Measurements from ENCODE around the gene NRG3.

The NRG3 gene

DNA sequence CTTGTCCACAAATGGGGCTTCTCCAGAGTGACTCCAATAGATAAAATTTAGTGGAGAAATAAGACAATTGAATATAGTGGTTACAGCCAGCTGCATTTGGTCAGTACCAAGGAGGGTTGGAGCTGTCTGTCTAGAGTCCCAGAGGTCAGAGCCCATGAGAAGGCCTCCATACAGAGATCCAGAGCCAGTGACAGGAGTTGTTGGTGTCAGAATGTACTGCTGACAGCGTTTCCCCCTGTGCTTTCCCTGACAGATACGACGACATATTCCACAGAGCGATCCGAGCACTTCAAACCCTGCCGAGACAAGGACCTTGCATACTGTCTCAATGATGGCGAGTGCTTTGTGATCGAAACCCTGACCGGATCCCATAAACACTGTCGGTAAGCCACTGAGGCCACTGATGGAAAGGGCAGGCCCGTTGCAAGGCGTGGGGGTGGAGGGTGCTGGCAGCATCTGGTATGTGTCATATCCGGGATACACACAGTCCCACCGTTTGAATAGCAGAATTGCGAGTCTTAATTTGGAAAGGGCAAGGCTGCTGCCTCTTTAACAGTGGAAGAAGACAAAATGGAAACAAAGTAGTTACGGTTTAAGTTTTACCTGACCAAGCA lies 483.6 kb downstream of the NRG3 start:
- Histone ChIP-seq H3K4me3 (ENCODE audit: low read length) (no peak overlapping the region), H3K4me1 (ENCODE audit: insufficient read depth, low read length) (no peaks in the 10 kb centered on the region), H3K9me3 (ENCODE audit: insufficient read depth, low read depth, low read length) (no peaks in the 10 kb centered on the region), H3K27ac (ENCODE audit: low read length) (no peak overlapping the region), H3K9ac (ENCODE audit: low read depth, low read length) (no peak overlapping the region), H3K36me3 (ENCODE audit: insufficient read depth, low read depth, low read length) (no peaks in the 10 kb centered on the region), H3K27me3 (ENCODE audit: insufficient read depth, low read length) (no peaks in the 10 kb centered on the region)

DNA sequence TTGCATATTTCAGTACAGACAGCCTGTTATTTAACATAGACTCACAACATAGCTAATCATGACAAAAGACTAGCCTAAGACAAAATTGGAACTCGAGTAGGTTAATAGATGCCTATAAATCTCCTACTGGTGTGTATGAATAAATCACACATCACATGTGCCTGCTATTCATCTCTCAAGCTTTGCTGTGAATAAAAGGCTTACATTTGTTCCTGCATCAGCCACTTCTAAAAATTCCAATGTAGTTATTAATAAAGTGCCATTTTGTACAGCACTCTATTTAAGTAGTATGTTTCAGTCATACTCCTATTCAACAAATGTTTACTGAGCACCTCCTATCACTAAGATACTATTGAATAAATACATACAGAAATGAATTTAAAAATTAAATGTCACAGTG lies 486.3 kb downstream of the NRG3 start:
- Histone ChIP-seq H3K4me1 (ENCODE audit: insufficient read depth, low read length) (peaks cover 3% of the 10 kb centered on the region; the same call in 1 of the 2 replicates), H3K36me3 (ENCODE audit: insufficient read depth, low read depth, low read length) (no peaks in the 10 kb centered on the region), H3K9ac (ENCODE audit: low read depth, low read length) (no peak overlapping the region), H3K4me3 (ENCODE audit: low read length) (no peak overlapping the region), H3K27ac (ENCODE audit: low read length) (no peak overlapping the region), H3K27me3 (ENCODE audit: insufficient read depth, low read length) (no peaks in the 10 kb centered on the region), H3K9me3 (ENCODE audit: insufficient read depth, low read depth, low read length) (no peaks in the 10 kb centered on the region)

DNA sequence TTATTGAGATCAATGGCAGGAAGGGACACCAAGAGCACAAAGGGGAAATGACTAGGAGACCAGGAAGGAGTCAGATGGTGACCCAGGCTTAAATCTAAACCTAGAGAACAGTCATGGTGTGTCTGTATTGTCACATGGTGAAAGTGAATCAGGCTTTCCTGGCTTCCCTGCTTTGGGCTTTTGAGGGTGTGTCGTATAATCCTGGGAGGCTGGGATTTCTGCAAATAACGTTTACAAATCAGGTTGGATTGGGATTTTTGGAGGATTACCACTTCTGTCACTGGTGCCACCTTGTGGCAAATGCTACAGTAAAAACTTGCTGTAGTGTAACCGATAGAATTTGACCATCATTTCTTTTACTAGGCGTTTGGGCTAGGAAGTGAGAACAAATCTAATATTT lies 502.6 kb downstream of the NRG3 start:
- no peak overlapping the region for H3K27ac ChIP-seq (ENCODE audit: low read length)
- H3K9me3 ChIP-seq (ENCODE audit: insufficient read depth, low read depth, low read length), result no peaks in the 10 kb centered on the region
- no peaks in the 10 kb centered on the region for H3K27me3 ChIP-seq (ENCODE audit: insufficient read depth, low read length)
- H3K4me3 ChIP-seq (ENCODE audit: low read length), result no peak overlapping the region
- no peak overlapping the region for H3K9ac ChIP-seq (ENCODE audit: low read depth, low read length)
- H3K36me3 ChIP-seq (ENCODE audit: insufficient read depth, low read depth, low read length), result no peaks in the 10 kb centered on the region
- no peaks in the 10 kb centered on the region for H3K4me1 ChIP-seq (ENCODE audit: insufficient read depth, low read length)

DNA sequence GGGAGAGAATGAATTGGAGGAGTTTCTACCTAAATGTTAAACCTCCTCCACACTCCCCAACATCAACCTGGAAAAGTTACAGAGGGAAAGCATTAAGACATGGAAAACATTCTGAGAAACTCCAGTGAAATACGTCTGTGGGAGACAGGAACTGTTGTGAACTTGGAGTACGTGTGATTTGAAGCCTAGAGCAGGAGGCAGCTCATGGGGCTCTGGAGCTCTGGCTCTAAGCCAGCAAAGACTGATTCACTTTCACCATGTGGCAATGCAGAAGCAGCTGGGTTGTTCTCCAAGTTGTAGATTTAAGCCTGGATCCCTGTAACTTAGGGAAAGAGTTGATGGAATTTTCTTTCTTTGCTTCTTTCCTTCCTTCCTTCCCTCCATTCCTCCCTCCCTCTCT lies 503.2 kb downstream of the NRG3 start:
- H3K27ac ChIP-seq (ENCODE audit: low read length), result no peak overlapping the region
- no peaks in the 10 kb centered on the region for H3K4me1 ChIP-seq (ENCODE audit: insufficient read depth, low read length)
- no peak overlapping the region for H3K4me3 ChIP-seq (ENCODE audit: low read length)
- no peaks in the 10 kb centered on the region for H3K9me3 ChIP-seq (ENCODE audit: insufficient read depth, low read depth, low read length)
- no peaks in the 10 kb centered on the region for H3K36me3 ChIP-seq (ENCODE audit: insufficient read depth, low read depth, low read length)
- no peak overlapping the region for H3K9ac ChIP-seq (ENCODE audit: low read depth, low read length)
- H3K27me3 ChIP-seq (ENCODE audit: insufficient read depth, low read length), result no peaks in the 10 kb centered on the region

DNA sequence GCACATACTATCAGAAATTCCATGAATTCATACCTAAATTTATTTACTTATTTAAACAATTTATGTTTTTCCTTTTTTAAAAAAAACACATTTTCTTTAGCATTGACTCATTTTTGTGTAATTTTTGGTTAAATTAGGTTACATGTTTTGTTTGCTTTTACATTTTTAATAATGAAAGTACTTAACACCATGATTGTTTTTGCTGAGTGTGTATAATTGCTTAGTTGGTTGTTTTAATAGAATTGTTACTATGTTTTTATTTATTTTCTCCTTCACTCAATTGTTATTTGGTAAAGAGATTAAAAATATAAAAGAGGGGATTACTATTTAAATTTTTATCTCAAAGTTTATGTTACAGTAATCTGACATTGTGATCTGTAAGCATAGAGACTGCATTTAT lies 508.4 kb downstream of the NRG3 start:
- no peaks in the 10 kb centered on the region for H3K9me3 ChIP-seq (ENCODE audit: insufficient read depth, low read depth, low read length)

DNA sequence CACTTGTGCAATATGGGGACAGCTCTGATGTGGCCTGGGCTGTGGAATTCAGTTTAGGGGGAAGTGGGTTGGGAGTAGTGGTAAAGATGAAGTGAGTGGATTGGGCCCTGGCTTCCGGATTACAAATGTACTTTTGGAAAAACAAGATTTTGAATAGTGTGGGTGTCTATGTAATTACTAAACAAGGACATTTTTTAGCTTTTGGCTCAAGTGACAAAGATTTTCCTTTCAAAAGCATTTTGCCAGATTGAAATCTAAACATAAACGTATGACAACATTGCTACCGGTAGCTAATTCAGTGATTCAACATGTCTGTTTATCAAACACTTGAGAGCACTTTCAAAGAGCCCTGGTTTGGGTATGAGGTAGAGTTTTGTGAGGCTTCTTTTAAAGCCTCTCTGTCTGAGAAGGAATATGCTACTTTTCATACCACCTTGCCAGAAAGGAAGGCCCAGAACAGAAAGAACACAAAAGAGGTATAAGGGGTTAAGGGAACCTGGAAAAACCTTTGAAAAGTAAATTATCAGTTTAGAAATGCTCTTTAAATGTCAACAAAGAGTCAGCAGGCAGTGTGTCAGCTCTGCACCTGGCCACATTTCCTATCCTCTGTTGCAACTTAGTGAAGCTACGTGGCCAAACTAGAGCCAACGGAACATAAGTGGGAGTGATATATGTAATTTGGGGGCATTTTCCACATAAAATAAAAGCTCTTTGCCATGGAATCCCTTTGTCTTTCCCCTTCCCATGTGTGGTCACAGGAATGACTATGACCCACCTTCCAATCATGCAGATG lies 516.1 kb downstream of the NRG3 start:
- H3K36me3 ChIP-seq (ENCODE audit: insufficient read depth, low read depth, low read length), result no peaks in the 10 kb centered on the region
- H3K27me3 ChIP-seq (ENCODE audit: insufficient read depth, low read length), result no peaks in the 10 kb centered on the region
- H3K27ac ChIP-seq (ENCODE audit: low read length), result no peak overlapping the region
- H3K9me3 ChIP-seq (ENCODE audit: insufficient read depth, low read depth, low read length), result no peaks in the 10 kb centered on the region
- H3K4me1 ChIP-seq (ENCODE audit: insufficient read depth, low read length), result peaks cover 7% of the 10 kb centered on the region; the same call in 1 of the 2 replicates
- H3K4me3 ChIP-seq (ENCODE audit: low read length), result no peak overlapping the region
- H3K9ac ChIP-seq (ENCODE audit: low read depth, low read length), result no peak overlapping the region

More for the DNA sequence above, 508.4 kb downstream of the NRG3 start:
- H3K4me1 ChIP-seq (ENCODE audit: insufficient read depth, low read length), result no peaks in the 10 kb centered on the region
- H3K27ac ChIP-seq (ENCODE audit: low read length), result no peak overlapping the region
- no peaks in the 10 kb centered on the region for H3K36me3 ChIP-seq (ENCODE audit: insufficient read depth, low read depth, low read length)
- H3K27me3 ChIP-seq (ENCODE audit: insufficient read depth, low read length), result no peaks in the 10 kb centered on the region
- no peak overlapping the region for H3K4me3 ChIP-seq (ENCODE audit: low read length)
- H3K9ac ChIP-seq (ENCODE audit: low read depth, low read length), result no peak overlapping the region

DNA sequence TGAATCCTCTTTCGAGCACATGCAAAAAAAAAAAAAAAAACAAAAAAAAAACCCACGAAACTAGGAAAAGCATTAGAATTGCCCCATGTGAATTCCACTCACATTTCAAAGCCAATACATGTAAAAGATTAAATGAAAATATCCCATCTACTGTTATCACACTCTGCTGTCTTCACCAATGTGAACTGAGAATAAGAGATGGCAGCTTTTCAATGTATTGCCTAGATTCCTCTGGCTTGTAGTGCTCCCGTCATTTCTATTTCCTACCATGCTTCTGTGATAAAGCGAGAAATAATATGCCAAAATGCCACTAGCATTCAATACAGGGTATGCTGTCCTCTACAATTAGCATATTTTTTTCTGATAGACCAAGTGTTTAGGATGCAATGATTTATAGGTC lies 517.0 kb downstream of the NRG3 start:
- no peak overlapping the region for H3K4me3 ChIP-seq (ENCODE audit: low read length)
- no peak overlapping the region for H3K27ac ChIP-seq (ENCODE audit: low read length)
- H3K4me1 ChIP-seq (ENCODE audit: insufficient read depth, low read length), result peaks cover 10% of the 10 kb centered on the region; the same call in 1 of the 2 replicates
- no peaks in the 10 kb centered on the region for H3K36me3 ChIP-seq (ENCODE audit: insufficient read depth, low read depth, low read length)
- no peaks in the 10 kb centered on the region for H3K27me3 ChIP-seq (ENCODE audit: insufficient read depth, low read length)
- H3K9ac ChIP-seq (ENCODE audit: low read depth, low read length), result no peak overlapping the region
- H3K9me3 ChIP-seq (ENCODE audit: insufficient read depth, low read depth, low read length), result no peaks in the 10 kb centered on the region

DNA sequence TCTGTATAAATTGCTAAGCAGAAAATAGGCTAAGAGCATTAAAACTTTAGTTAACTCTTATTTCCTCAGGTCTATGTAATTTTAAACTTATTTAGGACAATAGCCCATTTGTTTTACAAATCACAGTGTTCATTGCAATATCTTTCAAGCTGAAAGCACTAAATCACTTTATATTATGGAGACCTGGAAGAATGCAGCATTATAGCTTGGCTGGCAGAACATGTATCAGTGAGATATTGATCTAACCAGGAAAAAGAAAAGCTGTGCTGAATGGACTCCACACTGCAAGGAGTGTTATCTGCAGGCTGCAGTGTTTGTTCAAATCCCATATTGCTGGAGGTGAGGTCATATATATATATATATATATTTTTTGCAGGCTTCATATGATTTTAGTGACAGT lies 517.5 kb downstream of the NRG3 start:
- no peaks in the 10 kb centered on the region for H3K9me3 ChIP-seq (ENCODE audit: insufficient read depth, low read depth, low read length)
- no peaks in the 10 kb centered on the region for H3K36me3 ChIP-seq (ENCODE audit: insufficient read depth, low read depth, low read length)
- H3K4me3 ChIP-seq (ENCODE audit: low read length), result no peak overlapping the region
- H3K27me3 ChIP-seq (ENCODE audit: insufficient read depth, low read length), result no peaks in the 10 kb centered on the region
- peaks cover 12% of the 10 kb centered on the region; the same call in 1 of the 2 replicates for H3K4me1 ChIP-seq (ENCODE audit: insufficient read depth, low read length)
- no peak overlapping the region for H3K9ac ChIP-seq (ENCODE audit: low read depth, low read length)
- no peak overlapping the region for H3K27ac ChIP-seq (ENCODE audit: low read length)

DNA sequence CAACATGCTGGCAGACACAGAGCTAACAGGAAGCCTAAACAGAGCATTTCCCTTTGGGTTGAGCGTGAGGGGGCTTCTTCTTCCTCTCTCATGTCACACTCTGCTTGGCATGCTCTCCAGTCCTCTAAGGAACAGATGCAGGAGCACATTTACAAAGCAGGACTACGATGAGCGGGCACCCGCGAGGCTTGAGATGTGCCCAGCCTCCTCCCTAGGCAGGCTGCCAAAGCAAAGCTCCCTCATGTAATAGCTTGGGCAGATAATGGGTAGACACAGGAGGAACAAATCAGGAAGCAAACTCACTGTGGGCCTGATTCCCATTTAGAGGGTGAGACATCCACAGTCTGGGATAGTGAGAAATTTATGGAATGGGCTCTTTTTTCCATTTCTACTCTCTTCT lies 519.1 kb downstream of the NRG3 start:
- Histone ChIP-seq H3K4me1 (ENCODE audit: insufficient read depth, low read length) (peaks cover 17% of the 10 kb centered on the region; the same call in 1 of the 2 replicates), H3K36me3 (ENCODE audit: insufficient read depth, low read depth, low read length) (no peaks in the 10 kb centered on the region), H3K9me3 (ENCODE audit: insufficient read depth, low read depth, low read length) (no peaks in the 10 kb centered on the region), H3K27me3 (ENCODE audit: insufficient read depth, low read length) (no peaks in the 10 kb centered on the region), H3K4me3 (ENCODE audit: low read length) (no peak overlapping the region), H3K27ac (ENCODE audit: low read length) (no peak overlapping the region), H3K9ac (ENCODE audit: low read depth, low read length) (no peak overlapping the region)

DNA sequence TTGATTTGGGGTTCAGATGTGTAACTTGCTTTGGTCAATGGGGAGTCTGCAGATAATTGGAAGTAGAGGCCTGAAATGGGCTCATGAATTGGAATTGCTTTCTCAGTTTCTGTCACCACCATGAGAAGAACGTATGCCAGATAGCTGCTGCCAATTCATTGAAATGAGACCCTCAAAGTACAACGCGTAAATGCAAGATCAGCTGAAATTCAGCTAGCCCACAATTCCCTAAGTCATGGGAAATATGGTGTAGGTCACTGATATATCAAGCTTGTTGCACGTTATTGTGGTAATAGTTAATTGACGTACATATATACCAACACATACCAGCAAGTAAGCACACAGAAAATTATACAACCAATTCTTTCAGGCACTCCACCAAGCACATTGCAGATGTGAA lies 520.0 kb downstream of the NRG3 start:
- H3K9me3 ChIP-seq (ENCODE audit: insufficient read depth, low read depth, low read length), result no peaks in the 10 kb centered on the region
- no peak overlapping the region for H3K9ac ChIP-seq (ENCODE audit: low read depth, low read length)
- no peak overlapping the region for H3K4me3 ChIP-seq (ENCODE audit: low read length)
- peaks cover 17% of the 10 kb centered on the region; the same call in 1 of the 2 replicates for H3K4me1 ChIP-seq (ENCODE audit: insufficient read depth, low read length)
- H3K36me3 ChIP-seq (ENCODE audit: insufficient read depth, low read depth, low read length), result no peaks in the 10 kb centered on the region
- H3K27ac ChIP-seq (ENCODE audit: low read length), result no peak overlapping the region
- H3K27me3 ChIP-seq (ENCODE audit: insufficient read depth, low read length), result no peaks in the 10 kb centered on the region

DNA sequence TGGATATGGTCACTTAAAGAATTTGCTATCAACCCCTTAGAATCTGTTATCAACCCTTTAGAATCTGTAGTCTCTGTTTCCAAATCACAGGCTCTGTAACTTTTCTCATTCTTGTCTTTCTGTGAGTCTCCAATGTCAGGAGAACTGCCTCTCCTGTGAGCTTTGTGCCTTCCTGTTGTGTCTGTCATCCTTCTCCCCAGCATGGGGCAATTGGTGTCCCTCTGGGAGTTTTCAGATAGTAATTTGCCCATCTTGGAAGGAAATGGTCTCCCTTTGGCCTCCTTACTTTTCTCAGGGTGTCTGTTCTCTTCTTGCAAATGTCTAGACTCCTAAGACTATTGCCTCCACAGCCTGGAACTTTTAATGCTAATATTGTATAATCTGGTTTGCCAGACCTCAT lies 521.9 kb downstream of the NRG3 start:
- no peak overlapping the region for H3K4me3 ChIP-seq (ENCODE audit: low read length)
- no peak overlapping the region for H3K9ac ChIP-seq (ENCODE audit: low read depth, low read length)
- H3K36me3 ChIP-seq (ENCODE audit: insufficient read depth, low read depth, low read length), result no peaks in the 10 kb centered on the region
- no peaks in the 10 kb centered on the region for H3K9me3 ChIP-seq (ENCODE audit: insufficient read depth, low read depth, low read length)
- no peak overlapping the region for H3K27ac ChIP-seq (ENCODE audit: low read length)
- peaks cover 11% of the 10 kb centered on the region; the same call in 1 of the 2 replicates for H3K4me1 ChIP-seq (ENCODE audit: insufficient read depth, low read length)
- no peaks in the 10 kb centered on the region for H3K27me3 ChIP-seq (ENCODE audit: insufficient read depth, low read length)

DNA sequence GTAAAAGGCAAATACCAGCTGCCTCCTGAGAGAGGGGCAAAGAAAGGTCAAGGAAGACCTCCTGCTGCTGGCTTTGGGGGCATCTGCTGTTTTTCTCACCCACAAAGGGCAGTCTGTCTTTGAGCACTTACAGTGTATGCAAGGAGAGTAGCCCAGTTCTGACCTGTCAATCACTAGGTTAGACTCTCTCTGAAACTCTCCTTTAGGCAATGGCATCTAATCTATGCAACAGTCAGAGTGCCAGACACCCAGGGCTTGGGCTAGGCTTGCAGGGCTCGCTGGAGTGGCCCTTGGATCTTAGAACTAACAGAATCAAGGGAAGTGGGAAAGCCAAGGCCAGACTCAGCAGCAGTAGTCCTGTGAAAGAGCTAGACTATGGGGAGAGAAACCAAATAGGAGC lies 522.9 kb downstream of the NRG3 start:
- no peak overlapping the region for H3K9ac ChIP-seq (ENCODE audit: low read depth, low read length)
- H3K4me3 ChIP-seq (ENCODE audit: low read length), result no peak overlapping the region
- H3K27me3 ChIP-seq (ENCODE audit: insufficient read depth, low read length), result no peaks in the 10 kb centered on the region
- H3K27ac ChIP-seq (ENCODE audit: low read length), result no peak overlapping the region
- H3K4me1 ChIP-seq (ENCODE audit: insufficient read depth, low read length), result peaks cover 11% of the 10 kb centered on the region; the same call in 1 of the 2 replicates
- no peaks in the 10 kb centered on the region for H3K9me3 ChIP-seq (ENCODE audit: insufficient read depth, low read depth, low read length)
- no peaks in the 10 kb centered on the region for H3K36me3 ChIP-seq (ENCODE audit: insufficient read depth, low read depth, low read length)

Data from iPS-20b (cell line).